ENCODE data around the gene MEGF10.

MEGF10 gene

DNA sequence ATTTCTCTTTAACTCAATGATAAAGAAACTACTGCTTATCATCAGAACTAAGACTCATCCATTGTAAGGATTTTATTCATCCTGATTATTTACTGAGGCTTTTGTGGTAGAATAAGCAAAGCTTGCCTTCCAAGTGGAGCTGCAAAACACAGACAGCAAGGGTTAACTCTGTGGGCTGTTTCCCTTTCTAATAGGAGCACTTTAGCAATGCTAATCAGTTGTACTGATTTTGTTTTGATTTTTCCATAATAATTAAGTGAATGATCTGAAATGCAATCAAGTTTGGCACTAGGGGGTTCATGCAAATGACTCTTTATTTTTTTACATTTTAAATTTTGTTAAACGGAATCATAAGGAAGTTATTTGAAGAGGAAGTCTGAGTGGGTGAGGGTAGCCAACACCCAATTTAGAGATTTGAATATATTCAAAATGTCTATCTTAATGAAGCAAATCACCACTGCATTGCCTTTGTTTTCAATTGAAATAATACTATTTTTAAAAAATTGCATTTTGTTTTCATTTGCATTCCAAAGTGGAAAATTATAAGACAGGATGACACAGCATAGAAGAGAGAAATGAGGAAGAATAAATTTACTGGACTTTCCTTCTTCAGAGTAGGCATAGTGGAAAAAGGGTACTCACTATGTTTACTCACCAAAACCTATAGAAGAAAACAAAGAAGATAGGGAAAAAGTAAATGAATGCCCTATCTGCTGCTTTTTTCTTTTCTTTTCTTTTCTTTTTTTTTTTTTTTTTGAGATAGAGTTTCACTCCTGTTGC, 36.6 kb downstream of the MEGF10 start:
- DNase-seq (ENCODE audit: low spot score) = no peak

DNA sequence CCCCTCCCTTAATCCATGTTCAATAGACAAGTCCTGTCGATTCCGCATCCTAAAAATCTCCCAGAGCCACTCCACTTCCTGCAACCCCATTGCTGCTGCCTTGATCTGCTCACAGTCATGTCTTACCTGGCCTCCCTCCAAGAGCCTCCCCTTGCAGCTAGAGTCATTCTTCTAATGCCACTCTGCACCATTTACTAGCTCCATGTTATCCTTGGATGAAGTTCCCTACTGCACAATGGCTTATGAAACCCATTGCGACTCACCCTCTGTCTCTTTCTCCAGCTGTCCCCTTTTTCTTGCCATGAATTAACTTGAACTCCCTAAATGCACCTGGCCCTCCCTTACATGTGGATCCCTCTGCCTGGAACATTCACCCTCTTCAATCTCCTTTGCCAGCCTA, 39.5 kb downstream of the MEGF10 start:
- no peak for DNase-seq (ENCODE audit: low spot score)

DNA sequence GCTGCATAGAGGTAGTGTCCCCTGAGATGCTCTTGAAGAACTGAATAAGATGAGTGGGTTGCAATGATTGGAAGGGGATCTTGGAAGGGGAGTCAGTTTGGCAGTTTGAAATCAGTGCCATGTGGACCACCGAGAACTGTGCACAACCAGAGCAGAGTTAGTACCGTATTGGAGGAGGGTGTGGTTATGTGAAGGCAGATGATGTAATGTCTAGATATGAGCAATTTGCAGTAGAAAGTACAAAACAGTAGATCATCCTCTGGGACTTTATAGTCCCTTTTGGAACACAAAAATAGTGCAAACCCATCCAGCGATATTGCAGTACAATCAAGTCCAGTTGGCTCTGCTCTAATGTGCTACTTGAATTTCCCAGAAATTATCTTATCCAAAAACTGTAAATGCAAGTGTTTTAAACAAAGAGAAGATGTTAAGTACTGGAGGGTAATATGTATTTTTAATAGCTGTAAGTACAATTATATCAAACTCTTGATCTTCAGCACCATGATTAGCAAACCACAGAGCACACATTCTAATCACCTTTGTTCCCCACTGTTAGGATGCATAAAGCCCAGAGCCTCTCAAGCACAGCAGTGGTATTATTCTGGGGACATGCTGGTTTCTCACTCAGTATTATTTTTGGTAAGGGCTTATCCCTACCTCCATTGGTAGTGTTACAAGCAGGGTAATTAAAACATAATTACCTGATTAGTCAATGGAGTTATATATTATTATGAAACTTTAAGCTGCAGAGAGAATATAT, 41.5 kb downstream of the MEGF10 start:
- DNase-seq (ENCODE audit: low spot score) = no peak

GRCh38 chr5:127333483-127333882, 42.9 kb downstream of the MEGF10 start:
- no peak for DNase-seq (ENCODE audit: low spot score)

DNA sequence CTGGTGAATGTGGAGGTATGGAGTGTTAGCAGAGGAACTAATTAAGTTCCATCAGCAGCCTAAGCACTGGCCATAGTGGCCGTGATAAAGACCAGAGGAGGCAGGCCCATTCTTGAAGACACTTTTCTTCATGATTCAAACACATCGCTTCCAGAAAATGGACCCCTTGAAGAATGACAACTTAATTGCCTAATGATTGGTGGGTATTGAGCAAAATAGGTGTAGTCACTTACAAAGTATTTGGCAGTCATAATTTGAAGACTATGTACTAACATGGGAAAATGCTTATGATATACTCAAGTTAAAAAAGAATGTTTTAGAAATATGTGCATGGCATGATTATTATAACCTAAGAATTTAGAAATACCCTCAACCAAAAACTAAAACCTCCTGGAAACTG, 44.8 kb downstream of the MEGF10 start:
- DNase-seq (ENCODE audit: low spot score) = no peak

- DNase-seq (ENCODE audit: low spot score) = no peak
Measured at GRCh38 chr5:127337876-127338275, 47.3 kb downstream of the MEGF10 start.

DNA sequence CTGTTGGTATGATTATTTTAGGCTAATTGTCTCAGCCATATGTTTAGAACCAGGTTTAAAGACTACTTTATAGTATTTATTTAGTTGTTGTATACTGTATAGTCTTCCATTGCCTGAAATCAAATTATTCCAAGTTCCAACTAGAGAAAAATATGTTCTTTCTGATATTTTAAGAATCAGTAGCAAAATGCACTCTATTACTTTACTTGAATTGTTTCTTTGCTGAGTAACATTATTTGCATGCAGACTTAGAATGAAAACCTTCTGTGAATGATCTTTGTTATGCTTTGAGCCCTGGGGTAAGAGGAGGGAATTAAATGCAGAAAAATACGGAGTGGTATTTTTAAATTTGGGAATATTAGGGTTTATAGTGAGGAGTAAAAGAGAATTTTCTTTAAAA, 47.9 kb downstream of the MEGF10 start:
- no peak for DNase-seq (ENCODE audit: low spot score)

DNA sequence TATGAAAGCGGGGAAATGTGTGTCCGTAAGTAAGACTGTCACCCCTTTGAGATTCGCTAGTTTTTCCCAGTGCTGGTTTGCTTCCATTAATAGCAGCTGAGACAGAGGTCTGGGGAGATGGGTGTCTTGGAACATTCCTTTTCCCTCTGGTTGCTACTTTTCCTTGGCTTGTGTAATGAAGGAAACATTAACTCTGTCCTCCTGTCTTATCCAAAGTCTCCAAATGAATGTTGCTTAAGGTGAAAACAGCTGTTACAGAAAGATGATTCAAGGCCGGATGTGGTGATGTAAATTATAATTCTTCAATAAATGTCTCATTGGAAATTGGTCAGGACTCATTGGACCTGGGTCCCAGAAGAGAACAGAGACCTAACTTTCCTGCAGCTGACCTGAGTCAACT, 50.0 kb downstream of the MEGF10 start:
- no peak for DNase-seq (ENCODE audit: low spot score)

- no peak for DNase-seq (ENCODE audit: low spot score)
Measured at GRCh38 chr5:127342364-127342763, 51.8 kb downstream of the MEGF10 start.

GRCh38 chr5:127343313-127343712, 52.7 kb downstream of the MEGF10 start:
- no peak for DNase-seq (ENCODE audit: low spot score)

GRCh38 chr5:127343866-127344265, 53.3 kb downstream of the MEGF10 start:
- DNase-seq (ENCODE audit: low spot score) = no peak

GRCh38 chr5:127344931-127345330, 54.3 kb downstream of the MEGF10 start:
- DNase-seq (ENCODE audit: low spot score) = no peak

DNA sequence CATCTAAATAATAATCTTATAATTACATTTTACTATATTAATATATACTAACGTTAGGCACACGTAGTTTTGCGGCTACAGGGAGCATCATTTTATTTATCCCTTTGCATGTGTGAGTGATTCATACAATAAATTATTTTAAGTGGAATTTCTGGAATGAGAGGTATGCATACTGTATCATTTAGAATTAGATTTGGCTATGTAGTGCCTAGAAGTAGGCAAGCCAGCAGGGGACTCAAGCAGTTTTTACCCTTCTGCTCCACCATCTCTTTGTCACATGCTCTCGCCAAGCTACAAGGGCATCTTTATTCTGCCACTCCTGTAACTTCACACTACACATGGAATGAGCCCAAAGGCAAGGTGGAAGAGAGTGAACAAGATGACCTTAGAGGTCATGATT, 60.8 kb downstream of the MEGF10 start:
- no peak for DNase-seq (ENCODE audit: low spot score)

DNA sequence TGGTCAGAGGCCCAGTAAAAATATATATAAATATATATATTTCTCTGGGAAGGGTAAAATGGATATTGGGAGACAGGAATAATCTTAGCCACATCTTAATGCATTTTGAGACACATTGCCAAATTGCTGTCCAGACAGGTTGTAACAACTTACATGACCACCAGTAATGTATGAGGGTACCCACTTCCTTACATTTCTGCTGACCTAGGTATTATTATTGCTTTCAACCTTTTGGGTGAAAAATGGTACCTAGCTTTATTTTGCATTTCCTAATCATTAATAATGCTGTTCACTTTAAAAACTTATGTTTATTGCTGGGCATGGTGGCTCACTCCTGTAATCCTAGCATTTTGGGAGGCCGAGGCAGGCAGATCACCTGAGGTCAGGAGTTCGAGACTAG, 61.5 kb downstream of the MEGF10 start:
- DNase-seq (ENCODE audit: low spot score) = no peak

- no peak for DNase-seq (ENCODE audit: low spot score)
Measured at GRCh38 chr5:127353327-127353726, 62.7 kb downstream of the MEGF10 start.

DNA sequence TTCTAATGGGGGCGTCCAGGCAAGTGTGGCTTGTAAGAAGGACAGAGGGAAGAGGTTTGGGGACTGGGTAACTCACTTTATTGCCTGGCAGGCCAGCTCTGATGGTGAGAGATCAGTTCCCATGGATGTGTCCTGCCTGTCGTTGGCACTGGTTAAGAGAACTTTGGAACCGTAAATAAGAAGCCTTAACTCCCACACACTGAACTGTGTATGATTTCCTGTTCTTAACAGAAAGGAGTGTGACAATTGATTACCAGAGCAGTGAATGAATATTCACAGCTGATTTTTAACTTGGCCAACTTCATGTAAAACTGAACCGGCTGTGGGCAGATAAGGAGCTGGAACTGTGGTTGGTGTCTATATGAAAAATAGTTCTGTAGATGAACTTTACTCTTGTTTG, 63.2 kb downstream of the MEGF10 start:
- DNase-seq (ENCODE audit: low spot score) = no peak

GRCh38 chr5:127355337-127355736, 64.7 kb downstream of the MEGF10 start:
- no peak for DNase-seq (ENCODE audit: low spot score)

GRCh38 chr5:127358284-127358683, 67.7 kb downstream of the MEGF10 start:
- DNase-seq (ENCODE audit: low spot score) = peak; percentile 77

- no peak for DNase-seq (ENCODE audit: low spot score)
Measured at GRCh38 chr5:127358740-127359139, 68.1 kb downstream of the MEGF10 start.

DNA sequence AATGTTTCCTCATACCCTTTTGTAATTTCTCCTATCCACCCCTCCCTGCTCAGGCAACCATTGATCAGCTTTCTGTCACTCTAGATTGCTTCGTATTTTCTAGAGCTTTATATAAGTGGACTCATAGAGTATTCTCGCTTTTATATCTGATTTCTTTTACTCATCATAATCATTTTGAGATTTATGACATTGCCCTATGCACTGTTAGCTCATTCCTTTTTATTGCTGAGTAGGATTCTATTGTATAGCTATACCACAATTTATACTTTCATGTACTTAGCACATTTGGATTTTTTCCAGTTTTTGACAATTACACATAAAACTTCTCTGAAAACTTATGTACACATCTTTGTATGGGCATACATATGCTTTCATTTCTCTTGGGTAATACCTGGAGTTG, 68.9 kb downstream of the MEGF10 start:
- no peak for DNase-seq (ENCODE audit: low spot score)

- no peak for DNase-seq (ENCODE audit: low spot score)
Measured at GRCh38 chr5:127363403-127363802, 72.8 kb downstream of the MEGF10 start.

DNA sequence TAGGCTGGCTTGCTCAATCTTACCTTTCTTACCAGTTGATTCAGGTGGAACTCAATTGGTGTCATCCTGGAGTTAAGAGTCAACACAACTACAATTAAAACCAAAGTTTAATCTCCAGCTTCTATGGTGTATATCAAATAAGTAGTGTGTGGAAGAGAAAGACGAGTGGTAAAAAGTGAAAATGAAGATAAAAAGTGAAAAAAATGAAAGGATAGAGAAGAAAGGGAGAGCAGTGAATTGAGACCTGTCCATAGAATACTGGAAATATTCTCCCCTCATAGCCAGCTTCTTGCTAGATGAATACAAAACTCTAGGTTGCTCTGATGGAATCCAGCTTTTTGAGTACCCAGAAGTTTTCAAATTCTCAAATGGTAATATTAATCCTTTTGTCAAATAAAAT, 76.4 kb downstream of the MEGF10 start:
- no peak for DNase-seq (ENCODE audit: low spot score)

DNA sequence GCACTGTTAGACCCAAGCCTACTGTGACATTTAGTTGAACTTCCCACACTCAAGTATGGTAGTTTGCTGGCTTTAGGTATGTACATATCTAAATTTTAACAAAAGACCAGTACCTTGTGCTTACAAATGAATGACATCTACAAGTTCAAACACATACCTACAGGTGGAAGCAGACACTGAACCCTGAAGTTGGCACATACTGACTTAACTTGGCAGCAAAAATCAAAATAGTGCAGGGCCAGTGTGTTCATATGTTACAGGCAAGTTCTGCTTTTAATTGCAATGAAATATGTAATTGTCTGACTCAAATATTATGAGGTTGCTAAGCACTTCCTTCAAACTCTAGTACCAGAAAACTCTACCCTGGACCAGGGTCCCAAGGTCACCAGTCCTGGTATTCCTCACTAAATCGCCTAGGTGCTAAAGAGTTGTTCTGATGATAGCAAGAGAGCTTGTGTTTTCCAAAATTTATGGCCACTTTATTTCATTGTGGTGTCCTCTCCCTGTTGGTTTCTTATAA, 77.4 kb downstream of the MEGF10 start:
- no peak for DNase-seq (ENCODE audit: low spot score)
